GM21576 (cell line): ENCODE measurements around the gene INF2.
"Not testable (repeated sequence)": the region's sequence is repeated elsewhere in the genome, so short reads cannot be mapped to it uniquely, and the experiment has no call there.

Experiments
- ATAC-seq: cut with Tn5 transposase; IDR thresholded peaks from one replicate; pipeline ENCODE4 v1.9.1; 2021; ENCODE audit warnings: mild to moderate bottlenecking, moderate library complexity; ENCODE audit not compliant: unreplicated experiment

Gene INF2

DNA sequence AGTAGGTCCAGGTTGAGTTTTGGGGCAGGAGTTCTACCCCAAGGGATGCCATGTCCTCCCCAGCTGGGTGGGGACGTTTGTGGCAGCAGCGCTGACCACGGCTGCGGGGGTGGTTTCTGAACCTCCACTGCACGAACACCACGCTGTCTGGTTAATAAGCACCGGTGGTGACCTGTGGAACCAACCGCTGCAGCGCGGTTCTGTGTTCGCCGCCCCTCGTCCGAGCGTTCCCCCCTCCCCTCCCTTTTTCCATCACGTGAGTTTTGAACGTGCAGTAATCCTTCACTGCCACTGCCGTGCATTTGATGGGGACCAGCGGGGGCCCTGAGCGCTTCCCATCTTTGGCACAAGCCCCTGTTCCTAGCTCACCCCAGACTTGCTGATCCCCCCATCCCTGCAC lies 28.2 kb downstream of the INF2 start:
- no peak for ATAC-seq

DNA sequence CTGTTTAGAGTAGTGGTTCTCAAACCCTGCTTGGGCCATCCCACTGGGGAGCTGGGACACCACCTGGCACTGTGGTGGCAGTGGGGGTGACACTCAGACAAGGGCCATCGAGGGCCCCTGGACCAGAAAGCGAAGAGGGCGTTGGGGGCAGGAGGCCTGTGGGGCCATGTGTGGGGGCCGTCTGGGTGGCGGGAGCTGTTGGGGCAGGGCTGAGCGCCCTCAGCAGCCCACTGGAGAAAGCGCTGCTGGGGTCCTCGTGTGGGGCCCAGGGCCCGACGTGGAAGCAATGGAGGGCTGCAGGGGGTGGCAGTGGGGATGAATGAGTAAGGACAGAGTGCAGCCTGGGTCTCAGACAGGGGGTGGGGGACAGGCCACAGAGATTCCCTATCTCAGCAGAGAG lies 28.7 kb downstream of the INF2 start:
- ATAC-seq = no peak

DNA sequence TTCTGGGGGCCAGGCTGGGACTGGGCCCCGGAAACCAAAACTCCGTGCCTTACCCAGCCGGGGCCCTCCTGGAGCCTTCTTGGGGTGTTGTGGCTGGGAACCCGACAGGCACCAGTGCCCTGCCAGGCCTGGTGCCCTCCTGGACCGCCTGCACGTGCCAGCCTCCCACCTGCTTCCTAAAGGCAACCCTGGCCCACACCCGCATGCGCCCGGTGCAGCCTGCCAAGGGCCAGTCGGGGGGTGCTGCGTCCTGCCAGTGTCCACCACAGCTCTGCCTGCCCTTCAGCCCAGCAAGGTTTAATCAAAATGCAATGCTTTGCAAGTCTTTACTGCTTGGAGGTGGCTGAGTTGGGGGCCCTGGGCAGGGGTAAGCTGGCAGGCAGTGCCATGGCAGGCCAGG lies 29.5 kb downstream of the INF2 start:
- ATAC-seq = no peak

DNA sequence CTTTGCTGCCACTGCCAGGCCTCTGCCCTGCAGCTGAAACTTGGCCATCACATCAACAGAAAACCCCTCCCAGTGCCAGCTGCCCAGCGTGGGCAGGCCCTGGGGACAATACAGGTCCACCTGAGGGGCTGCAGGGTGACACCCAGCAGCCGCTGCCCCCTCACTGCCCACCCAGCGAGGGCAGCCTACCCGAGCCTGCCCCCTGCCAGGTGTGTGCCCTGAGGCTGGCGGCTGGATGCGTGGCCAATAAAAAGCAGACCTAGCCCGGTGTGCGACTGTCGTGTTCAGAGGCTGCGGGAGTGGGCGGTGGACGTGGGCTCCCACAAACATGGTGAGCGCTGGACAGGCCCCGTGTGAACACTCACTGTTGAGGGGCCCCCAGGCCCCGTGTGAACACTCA lies 29.9 kb downstream of the INF2 start:
- ATAC-seq = no peak

DNA sequence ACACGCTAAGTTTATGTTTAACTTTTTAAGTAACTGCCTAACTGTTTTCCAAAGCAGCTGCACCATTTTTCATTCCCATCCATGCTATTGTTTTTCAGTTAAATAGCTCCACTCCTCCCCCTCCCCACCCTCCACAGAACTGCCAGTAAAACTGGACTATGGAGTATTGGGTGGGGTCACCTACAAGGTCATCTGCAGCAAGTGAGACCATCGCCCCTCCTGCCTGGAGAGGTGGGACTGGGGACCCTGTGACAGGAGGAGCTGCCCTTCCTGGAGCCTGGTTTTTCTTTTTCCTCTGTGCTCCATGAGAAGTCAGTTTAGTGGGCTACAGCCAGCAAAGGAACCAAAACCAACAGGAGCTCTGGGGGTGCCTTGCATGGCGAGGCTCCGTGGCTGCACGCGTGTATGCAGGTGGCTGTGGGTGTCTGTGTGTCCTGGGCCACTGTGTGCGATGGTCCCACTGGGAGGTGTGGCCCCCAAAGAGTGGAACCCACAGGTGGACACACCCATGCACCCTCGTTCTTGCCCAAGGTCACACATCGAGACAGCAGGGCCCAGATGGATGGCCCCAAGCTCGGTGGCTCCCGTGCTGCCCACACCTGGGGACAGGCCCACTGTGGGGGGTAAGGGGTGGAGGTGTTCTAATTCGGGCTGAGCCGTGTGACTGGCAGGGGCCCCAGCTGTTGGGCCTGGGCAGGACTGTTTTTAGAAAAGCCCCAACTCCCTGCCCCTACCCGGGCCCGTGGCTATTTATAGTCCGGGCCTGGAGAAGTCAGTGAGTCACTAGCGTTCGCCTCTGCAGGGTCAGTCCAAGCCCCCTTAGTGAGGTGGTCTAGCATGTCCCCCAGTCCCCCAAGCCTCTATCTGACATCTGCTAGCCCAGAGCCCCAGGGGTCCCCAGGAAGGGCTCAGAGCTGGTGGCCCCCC lies 32.4 kb downstream of the INF2 start:
- no peak for ATAC-seq

DNA sequence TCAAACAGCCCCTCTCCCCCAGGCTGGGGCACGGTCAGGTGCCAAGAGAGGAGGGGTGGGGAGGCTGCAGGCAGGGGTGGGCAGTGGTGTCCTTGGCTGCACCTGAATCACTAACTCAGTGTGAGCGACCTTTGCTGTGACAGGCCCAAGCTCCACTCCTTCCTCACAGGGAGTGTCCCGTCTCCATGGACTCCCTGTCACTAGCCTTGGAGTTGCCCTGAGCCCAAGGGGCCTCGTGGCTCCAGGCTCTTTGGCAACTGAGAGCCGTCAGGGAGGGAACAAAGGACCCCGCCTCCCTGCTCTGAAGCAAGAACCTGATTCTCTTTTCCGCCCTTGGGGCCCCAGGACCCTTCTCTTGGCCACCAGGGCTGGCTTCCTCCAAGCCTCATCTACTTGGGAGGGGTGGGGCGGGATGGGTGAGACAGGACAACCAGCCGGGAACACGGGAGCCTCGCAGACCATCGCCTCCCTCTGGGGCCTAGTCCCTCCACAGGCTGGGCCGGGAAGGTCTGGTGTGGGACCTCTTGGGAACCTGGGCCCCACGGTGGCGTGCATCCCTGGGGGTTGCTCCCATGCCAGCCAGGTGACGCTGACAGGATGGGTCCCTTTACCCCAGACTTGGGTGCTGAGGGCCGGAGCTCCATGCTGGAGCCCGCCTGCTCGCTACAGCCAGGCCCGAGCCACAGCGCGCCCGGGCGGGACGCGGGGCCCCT lies 33.7 kb downstream of the INF2 start:
- ATAC-seq = no peak

DNA sequence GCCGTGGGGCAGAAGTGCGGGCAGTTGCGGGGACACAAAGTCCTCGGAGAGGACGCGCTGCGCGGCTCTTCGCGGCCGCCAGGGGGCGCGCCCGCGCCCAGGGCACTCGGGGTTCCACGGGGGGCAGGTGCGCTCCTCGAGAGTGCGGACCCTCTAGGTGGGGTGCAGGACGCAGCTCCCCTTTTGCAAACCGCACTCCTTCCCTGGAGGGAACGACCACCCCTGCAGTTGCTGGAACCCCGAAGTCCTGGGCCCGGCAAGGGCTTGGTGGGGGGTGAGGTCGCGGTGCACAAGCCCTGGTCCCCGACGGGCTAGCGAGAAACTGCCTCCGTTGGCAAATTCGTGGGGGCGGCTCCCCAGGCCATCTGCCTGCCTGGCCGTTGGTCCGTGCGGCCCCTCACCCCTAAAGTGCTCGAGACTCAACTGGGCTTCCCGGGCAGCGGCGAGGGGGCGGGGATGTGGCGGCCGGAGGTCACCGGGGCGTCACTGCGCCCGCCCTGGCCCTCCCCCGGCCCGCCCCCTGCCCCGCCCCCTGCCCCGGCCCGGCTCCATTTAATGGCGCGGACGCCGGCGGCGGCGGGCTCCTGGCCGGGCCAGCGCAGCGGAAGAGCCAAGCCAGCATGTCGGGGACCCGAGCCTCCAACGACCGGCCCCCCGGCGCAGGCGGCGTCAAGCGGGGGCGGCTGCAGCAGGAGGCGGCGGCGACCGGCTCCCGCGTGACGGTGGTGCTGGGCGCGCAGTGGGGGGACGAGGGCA lies 34.4 kb downstream of the INF2 start, which contains the start of gene ADSS1:
ADSS1 (plus strand) TSS at position 579 of the 756 bp plus-strand sequence; CDS start at position 621, 42 bp downstream.
- peak; percentile 46 for ATAC-seq

DNA sequence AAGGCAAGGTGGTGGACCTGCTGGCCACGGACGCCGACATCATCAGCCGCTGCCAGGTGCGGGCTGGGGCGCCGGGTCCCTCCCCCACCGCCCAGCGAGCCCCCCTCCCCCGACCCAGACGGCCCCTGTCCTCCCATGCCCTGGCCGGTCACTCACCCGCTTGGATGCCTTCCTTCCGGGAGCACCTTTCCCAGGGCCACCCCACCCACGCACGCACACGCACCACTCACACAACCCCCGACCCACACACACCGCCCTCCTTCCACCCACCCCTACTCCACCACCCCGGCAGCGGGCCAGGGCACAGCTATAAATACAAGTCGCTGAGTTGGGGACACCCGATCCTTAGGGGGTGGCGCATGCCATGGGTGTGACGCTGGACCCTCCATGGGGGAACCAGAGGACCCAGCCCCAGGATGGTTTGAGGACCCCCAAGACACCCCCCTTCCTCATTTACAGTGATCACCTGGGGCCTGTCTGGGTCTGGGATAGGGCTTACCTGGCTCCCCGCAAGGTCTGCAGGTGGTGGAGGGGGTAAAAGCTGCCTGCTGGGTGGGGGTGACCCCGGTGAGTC lies 35.1 kb downstream of the INF2 start:
- ATAC-seq = no peak

DNA sequence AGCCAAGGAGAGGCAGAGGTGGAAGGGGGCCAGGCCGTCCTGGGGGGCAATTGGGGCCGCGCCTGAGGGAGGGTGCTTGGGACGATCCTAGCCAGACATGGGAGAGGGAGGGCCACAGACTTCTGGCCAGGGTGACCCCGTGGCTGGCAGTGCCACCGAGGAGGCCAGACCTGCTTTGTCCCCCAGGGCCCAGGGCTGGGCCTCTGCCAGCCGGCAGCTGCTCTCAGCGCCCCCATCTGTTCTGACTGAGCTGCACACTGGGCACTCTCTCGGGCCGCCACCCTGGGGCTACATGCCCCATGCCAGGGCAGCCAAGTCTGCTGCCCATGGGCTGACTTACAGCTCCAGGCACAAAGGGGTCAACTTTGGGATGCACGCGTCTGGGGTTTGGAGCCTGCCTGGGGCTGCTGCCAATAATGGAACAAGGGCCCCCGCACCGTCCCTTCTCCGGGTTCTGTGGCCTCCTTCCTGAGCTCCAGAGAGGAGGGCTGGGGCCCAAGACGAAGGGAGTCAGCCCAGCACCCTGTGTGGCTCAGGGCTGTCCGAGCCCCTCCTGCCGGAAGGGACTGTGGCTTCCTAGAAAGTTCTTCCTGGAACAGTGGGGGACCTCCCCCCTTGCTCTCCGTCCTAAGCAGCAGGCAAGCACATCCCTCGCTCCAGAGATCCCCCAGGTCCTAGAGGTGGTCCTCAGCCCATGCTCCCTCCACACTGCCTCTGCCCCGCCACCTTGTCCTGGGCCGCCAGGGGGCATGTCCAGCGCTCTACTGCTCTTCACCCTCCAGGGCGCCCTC lies 35.8 kb downstream of the INF2 start:
- no peak for ATAC-seq

DNA sequence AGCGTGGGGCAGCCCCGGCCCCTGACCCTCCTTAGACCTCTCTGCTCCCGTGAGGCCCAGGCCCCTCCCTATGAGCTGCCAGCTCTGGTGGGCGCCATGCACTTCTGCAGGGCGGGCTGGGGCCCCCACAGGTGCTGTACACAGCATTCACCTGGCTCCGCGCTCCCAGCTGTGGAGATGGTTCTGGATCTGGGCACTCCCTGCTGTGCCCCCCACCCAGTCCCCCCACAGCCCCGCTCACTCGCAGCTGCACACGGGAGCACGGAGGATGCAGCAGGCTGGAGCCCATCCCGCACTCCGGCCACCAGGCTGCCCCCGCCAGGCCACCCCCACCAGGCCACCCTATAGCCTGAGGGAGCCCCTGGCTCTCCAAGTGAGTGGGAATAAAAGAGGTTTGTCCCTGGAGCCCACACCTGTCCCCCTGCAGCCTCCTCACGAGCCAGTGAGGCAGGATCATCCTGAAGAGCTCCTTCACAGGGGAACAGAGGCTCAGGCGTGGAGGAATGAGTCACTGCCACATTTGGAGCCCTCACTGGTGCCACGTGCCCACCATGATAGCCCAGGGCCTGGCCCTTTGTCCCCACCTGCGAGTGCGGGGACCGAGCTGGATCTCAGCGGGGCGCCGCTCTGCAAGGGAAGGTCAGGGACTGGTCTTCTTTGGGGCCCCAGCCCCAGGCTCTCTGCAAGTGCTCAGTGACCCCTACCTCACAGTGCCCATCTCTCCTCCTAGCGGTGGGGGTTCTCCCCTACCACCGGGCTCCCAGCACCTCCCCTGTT lies 36.5 kb downstream of the INF2 start:
- ATAC-seq = no peak

DNA sequence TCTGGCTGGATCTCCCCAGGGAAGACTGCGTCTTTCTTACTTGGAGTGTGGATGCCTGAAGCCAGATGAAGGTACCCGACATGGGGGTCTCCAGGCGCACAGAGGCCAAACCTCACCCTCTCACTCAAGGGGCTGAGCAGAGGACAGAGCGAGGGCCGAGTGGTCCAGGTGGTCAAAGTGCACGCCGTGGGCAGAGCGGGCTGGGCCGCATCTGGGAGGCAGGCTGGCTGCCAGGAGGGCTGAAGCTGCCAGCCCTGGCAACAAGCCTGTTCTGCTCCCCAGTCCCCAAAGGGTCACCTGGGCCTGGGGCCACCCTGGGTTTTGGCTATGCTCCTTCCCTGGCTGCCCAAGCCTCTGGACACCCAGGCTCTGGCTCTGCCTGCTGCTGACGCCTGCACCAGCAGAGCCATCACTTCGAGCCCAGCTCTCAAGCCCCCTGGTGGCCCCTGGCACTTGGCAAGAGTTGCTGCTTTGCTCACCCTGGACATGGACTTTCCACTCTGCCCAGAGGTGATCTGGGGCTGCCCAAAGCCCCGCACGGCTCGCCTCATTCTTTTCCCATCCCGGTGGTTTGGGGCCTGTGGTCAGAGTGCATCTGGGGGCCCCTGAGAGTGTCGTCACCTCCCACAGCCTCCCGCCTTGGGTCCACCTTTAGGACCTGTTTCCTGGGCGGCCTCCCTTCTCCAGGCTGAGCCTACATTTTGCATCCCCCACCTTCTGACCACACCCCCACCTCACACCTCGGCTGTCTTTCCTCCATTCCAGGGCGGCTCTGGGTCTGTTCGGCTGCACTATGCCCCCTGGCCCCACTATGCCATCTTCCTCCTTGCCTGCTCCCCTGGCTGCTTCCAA lies 37.4 kb downstream of the INF2 start:
- ATAC-seq = no peak

DNA sequence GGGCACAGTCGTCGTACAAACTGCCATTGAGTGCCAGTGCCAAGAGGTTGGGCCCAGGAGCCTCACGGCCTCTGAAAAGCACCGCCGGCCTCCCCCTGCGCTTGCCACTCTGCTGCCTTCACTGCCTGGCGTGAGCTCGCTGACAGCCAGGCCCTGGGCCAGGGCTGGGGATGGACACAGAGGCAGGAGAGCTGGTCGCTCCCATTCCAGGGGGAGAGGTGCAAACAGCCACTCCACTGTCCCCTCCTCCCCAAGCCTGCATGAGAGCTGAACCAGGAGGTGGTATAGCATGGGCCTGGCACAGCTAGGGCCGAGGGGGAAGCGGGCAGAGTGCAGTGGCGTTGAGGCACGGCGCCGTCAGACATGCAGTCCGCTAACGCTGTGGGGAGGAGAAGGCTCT lies 39.2 kb downstream of the INF2 start:
- ATAC-seq = no peak

DNA sequence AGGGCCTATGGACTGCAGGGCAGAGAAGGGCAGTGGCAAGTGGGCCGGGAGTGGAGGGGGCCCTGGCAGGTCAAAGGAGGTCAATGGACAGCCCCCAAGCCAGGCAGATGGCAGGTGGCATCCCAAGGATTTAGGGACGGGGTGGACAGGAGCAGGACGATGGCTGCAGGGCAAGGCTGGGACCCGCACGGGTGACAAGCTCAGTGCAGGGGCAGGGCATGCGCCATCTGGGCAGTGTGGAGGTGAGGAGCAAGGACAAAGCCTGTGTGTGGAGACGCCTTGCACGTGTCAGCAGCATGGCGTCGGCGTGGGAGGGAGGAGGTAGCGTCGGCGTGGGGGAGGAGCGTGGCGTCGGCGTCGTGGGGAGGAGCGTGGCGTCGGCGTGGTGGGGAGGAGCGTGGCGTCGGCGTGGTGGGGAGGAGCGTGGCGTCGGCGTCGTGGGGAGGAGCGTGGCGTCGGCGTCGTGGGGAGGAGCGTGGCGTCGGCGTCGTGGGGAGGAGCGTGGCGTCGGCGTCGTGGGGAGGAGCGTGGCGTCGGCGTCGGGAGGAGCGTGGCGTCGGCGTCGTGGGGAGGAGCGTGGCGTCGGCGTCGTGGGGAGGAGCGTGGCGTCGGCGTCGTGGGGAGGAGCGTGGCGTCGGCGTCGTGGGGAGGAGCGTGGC lies 39.9 kb downstream of the INF2 start:
- ATAC-seq = not testable (repeated sequence)

DNA sequence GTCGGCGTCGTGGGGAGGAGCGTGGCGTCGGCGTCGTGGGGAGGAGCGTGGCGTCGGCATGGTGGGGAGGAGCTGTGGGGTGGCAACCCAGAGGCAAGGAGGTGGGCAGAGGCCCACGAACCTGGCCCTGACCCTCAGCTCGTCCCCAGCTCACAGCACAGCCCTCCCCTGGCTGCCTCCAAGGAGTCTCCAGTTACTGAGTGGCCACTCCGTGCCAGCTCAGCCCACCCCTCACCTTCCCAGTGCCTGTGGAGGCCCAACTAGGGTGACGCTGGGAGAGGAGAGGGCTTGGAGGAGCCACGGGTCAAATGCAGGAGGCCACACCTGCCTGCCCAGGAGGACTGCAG lies 40.4 kb downstream of the INF2 start:
- ATAC-seq = no peak

DNA sequence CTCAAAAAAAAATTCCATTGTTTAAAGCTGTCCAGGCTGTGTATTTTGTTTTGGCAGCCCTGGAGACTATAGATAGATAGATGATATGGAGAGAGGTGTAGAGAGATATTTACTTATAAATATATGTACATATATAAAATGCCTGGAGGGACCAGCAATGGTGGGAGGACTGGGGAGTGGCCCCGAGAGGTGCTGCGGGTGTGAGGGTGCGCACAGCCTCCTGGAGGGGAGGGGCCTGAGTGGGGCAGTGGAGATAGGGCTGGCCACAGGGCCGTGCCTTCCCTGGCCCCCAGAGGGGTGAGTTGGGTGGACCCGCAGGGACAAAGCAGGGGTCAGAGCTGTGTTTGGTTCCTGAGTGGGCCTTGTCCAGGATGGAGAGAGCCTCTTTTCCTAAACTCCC lies 41.1 kb downstream of the INF2 start:
- no peak for ATAC-seq

DNA sequence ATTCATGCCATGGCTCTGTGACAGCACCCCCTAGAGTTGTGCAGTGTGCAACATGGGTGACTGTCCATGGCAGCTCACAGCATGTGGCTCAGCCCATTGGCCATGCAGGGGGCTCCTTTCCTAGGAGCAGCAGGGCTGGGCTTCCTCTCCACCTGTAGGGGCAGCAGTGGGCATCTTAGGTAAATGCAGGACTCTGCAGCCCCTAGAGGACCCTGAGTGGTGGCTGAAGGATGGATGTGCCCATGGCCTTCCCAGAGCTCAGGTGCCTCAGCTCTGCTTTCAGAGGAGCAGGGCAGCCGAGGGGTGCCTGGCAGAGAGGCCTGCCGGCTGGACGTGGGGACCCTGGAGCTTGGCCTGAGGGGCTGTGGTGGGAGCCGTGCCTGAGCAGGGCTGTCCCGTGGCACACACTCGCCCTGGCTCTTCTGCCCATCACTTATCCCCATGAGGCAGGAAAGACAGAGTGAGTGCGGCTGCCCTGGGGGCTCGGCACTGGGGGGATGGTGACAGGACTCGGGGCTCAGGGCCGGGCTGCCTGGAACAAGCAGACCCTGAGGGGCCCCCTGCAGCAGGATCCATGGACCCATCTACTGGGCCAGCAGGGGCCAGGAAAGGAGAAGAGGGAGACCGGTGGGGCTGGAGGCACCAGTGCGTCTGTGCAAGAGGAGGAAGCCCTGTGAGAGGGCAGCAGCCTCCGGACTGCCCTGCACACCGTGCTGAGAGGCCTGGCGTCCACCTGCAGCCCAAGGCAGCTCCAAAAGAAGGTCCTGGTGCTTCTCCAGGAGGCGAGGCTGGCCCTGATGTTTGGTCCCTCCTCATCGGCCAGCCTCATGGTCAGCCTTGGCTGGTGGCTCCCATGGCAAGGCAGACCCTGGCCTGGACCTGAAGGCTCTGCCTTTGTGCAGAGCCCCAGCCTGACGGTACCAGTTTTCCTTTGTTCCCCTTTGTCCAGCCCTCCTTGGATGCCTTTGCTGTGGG lies 42.2 kb downstream of the INF2 start:
- no peak for ATAC-seq

DNA sequence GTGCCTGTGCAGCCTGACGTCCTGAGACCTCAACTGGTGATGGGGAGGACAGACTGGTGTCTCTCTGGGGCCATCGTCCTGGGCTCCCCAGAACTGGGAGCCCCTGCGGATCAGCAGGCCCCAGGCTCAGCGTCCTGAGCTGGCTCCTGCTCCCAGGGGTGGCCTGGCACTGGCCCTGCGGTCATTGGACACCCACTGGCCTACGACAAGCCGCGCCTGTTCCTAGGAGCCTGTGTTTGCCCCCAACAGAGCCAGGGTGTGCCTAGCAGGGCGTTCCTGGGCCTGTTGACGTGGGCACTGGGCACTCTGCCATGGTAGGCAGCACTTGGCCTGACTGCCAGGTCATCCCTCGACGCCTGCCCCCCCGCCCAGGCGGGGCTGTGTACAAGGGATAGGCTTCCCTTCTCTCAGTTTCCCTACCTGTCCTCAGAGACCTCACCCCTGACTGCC lies 43.0 kb downstream of the INF2 start:
- no peak for ATAC-seq
